Transverse colon (tissue), 4 donors: Measurements from ENCODE around the gene HAPSTR1. TPM values are rescaled to one million over a fixed set of nuclear protein-coding genes. Genes with fewer than 3 reads are reported as not detected.

Experiments
- DNase-seq: peaks from one replicate; pipeline ENCODE4 v3.0.0-alpha.2; 2019
- H3K27ac ChIP-seq, 4 donors: fragments of 200-600 bp; sonication (generic); 2 replicates each; pipeline ENCODE4 v1.5.1; 2016 to 2018; ENCODE audit warnings: inconsistent platforms in 4 of 4
- H3K27me3 ChIP-seq: fragments of 200-600 bp; sonication (generic); 2 replicates; pipeline ENCODE4 v1.5.1; 2017; ENCODE audit warnings: inconsistent platforms
- H3K36me3 ChIP-seq, 4 donors: fragments of 200-600 bp; sonication (generic); 2 replicates each; pipeline ENCODE4 v1.5.1; 2017 to 2019; ENCODE audit warnings: inconsistent platforms in 4 of 4
- H3K4me1 ChIP-seq, 4 donors: fragments of 200-600 bp; sonication (generic); 2 replicates each; pipeline ENCODE4 v1.5.1; 2017 to 2020; ENCODE audit warnings: inconsistent platforms in 4 of 4
- H3K4me3 ChIP-seq, 4 donors: fragments of 200-600 bp; sonication (generic); 1 replicate in 1 of 4; 2 replicates in 3 of 4; pipeline versions ENCODE4 v1.5.1 to v1.6.1; 2017 to 2019; ENCODE audit warnings: inconsistent platforms in 4 of 4
- H3K9me3 ChIP-seq, 2 donors: fragments of 200-600 bp; sonication (generic); 2 replicates each; pipeline ENCODE4 v1.5.1; 2017 to 2019; ENCODE audit warnings: inconsistent platforms in 2 of 2
- EP300 ChIP-seq: sonication (generic); formaldehyde crosslinking; IDR thresholded peaks from one replicate; pipeline ENCODE4 v1.6.1; 2017; ENCODE audit warnings: antibody characterized with exemption, low read depth
- POLR2A ChIP-seq: fragments of 450-650 bp; IDR thresholded peaks from one replicate; pipeline ENCODE4 v1.6.1; 2016; ENCODE audit warnings: antibody characterized with exemption, mild to moderate bottlenecking, moderate library complexity
- POLR2AphosphoS5 ChIP-seq, 3 donors: sonication (generic); formaldehyde crosslinking; IDR thresholded peaks; one replicate each; pipeline ENCODE4 v1.6.1; 2016; ENCODE audit warnings: antibody characterized with exemption in 3 of 3
- WGBS, 2 donors: methylation state at CpG; one replicate each; pipeline ENCODE4 v1.1.5; 2018; ENCODE audit warnings: low coverage in 1 of 2; 5-methylcytosine and 5-hydroxymethylcytosine counted together
- in situ Hi-C, 4 donors: fragments of 200-750 bp; cut with MboI; loops; one replicate each; pipeline versions ENCODE4 v1.15.0 to v1.15.1; 2017; ENCODE audit warnings: low sequenced_read_pairs in 3 of 4, low pct_ligation_motif_present in 1 of 4, low pct_unique_long_range_greater_than_20kb in 1 of 4
- intact Hi-C: fragments of 100-400 bp; cut with DNase I; formaldehyde crosslinking; loops from one replicate; pipeline ENCODE4 v1.15.1; 2023; ENCODE audit warnings: low total_unique reads
- total RNA-seq, 4 donors: library from RNA; depleted of rRNA; stranded (reverse); fragments of >200 nt; gene quantifications; one replicate each; pipeline ENCODE4 v1.1.0, GENCODE V29; 2016
- TF ChIP-seq, protein P1 (sequence below), 5 experiments: fragments of 200-600 bp in 3 of 5; fragments of 450-650 bp in 2 of 5; sonication (generic) in 3 of 5; IDR thresholded peaks; 1 replicate in 2 of 5; 2 replicates in 3 of 5; pipeline ENCODE4 v1.5.1; 2016 to 2017; ENCODE audit warnings: antibody characterized with exemption in 5 of 5, inconsistent platforms in 3 of 5, mild to moderate bottlenecking in 2 of 5, moderate library complexity in 1 of 5

HAPSTR1 gene
- total RNA-seq, 4 donors from 2014 or later: 41.4 to 68.5 (median 58.4) TPM

GRCh38 chr16:9109255-9109654 lies 17.8 kb downstream of the HAPSTR1 start:
- TF ChIP-seq EP300: no peak
- intact Hi-C loops: no loop called here
- no peak for DNase-seq
- H3K4me3 ChIP-seq: no peak overlapping the region
- in situ Hi-C loops: no loop called here
- peaks cover 0 to 29% (median 3%) of the 10 kb centered on the region in 4 donors for H3K36me3 ChIP-seq
- peaks cover 21 to 98% (median 60%) of the 10 kb centered on the region in 4 donors for H3K4me1 ChIP-seq
- H3K27ac ChIP-seq: no peak overlapping the region
- H3K27me3 ChIP-seq: no peaks in the 10 kb centered on the region
- WGBS, 2 donors: 81% methylated on average over 4 of the region's 4 CpGs; no CpG with 5 or more reads in 1 of the 2 donors
- H3K9me3 ChIP-seq: no peaks in the 10 kb centered on the region

DNA sequence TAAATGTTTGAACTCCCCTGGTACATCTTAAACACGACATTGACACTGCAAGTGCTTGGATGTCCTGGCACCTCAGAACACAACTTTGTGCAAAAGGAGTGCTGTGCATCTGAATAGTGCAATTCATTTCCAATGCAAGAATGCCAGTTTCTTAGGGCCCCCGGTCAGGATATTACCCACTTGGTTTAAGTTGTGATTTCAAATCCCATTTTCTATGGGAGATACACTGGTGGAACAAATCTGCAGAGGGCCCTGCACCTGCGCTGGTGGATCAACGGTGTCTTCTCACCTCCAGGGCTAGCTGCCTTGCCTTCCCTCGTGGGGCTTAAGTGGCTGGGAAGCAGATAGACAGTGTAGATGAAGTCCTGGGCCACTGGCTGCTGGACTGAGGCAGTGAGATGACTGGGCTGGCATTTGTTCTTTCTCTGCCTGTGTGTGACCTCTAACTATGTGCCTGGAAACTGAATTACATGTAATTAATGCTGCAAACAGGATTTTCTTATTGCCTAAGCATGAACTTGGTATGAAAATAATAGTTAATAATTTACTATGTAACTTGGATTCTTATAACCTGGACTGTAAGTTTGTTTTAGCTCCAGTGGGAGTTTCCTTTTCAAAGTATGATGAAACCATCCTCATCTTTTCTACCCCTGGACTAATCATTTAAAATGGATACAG lies 20.9 kb downstream of the HAPSTR1 start:
- H3K4me3 ChIP-seq: no peak overlapping the region
- in situ Hi-C loops (no loop called here), intact Hi-C loops (no loop called here)
- TF ChIP-seq POLR2A (no peak), EP300 (no peak), POLR2AphosphoS5 (IDR thresholded peaks at IDR 0.05) (no peak)
- TF ChIP-seq, protein P1, sequence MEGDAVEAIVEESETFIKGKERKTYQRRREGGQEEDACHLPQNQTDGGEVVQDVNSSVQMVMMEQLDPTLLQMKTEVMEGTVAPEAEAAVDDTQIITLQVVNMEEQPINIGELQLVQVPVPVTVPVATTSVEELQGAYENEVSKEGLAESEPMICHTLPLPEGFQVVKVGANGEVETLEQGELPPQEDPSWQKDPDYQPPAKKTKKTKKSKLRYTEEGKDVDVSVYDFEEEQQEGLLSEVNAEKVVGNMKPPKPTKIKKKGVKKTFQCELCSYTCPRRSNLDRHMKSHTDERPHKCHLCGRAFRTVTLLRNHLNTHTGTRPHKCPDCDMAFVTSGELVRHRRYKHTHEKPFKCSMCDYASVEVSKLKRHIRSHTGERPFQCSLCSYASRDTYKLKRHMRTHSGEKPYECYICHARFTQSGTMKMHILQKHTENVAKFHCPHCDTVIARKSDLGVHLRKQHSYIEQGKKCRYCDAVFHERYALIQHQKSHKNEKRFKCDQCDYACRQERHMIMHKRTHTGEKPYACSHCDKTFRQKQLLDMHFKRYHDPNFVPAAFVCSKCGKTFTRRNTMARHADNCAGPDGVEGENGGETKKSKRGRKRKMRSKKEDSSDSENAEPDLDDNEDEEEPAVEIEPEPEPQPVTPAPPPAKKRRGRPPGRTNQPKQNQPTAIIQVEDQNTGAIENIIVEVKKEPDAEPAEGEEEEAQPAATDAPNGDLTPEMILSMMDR (IDR thresholded peaks at IDR 0.05): no peak
- H3K27me3 ChIP-seq: no peaks in the 10 kb centered on the region
- 48 to 50% methylated on average over 1 to 5 of the region's 5 CpGs for WGBS, 2 donors
- no peak for DNase-seq
- H3K27ac ChIP-seq: no peak overlapping the region
- H3K9me3 ChIP-seq: no peaks in the 10 kb centered on the region
- H3K4me1 ChIP-seq: peaks cover 17 to 69% (median 48%) of the 10 kb centered on the region in 4 donors
- peaks cover 0 to 7% (median 3%) of the 10 kb centered on the region in 4 donors for H3K36me3 ChIP-seq

DNA sequence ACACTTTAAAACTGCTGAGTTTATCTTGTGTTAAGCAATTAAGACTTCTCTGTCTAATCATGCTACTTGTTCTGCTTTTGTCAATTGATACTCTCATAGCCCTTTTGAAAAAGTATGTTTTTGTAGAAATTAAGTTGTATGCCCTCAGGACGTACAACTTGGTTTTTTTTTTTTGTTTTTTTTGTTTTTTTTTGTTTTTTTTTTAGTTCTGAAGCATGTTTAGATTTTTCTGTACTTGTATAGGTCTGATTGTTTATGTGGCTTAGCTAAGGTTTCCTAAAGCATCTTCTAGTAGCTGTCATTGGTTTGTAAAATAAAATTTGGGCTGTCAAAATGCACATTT lies 21.4 kb downstream of the HAPSTR1 start:
- no peak overlapping the region for H3K4me3 ChIP-seq
- H3K27ac ChIP-seq: no peak overlapping the region
- DNase-seq: no peak
- WGBS, 2 donors: 54 to 68% methylated on average over 1 of the region's 1 CpG
- in situ Hi-C loops (no loop called here), intact Hi-C loops (no loop called here)
- TF ChIP-seq EP300 (no peak), POLR2A (no peak), POLR2AphosphoS5 (IDR thresholded peaks at IDR 0.05) (no peak)
- TF ChIP-seq, protein P1 (IDR thresholded peaks at IDR 0.05): no peak
- H3K27me3 ChIP-seq: no peaks in the 10 kb centered on the region
- no peaks in the 10 kb centered on the region for H3K9me3 ChIP-seq
- H3K36me3 ChIP-seq: peaks cover 0 to 12% (median 3%) of the 10 kb centered on the region in 4 donors
- H3K4me1 ChIP-seq: peaks cover 17 to 68% (median 48%) of the 10 kb centered on the region in 4 donors

DNA sequence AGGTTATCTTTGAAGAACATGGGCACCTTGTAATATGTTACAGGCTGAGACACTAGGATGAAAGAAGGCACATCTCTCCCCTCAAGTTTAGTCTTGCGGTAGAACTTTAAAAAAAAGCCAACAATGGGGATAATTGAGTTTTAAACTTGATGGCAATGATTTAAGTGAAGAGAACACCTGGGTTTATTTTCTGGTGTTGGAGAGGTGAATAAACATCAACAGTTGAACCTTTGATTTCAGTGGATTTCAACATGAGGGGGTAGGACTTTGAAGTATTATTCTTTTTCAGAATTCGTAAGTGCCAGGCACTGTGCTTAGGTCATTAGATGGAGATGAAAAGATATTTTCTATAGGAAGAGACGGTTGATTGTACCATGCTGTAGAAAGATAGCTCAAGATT lies 22.3 kb downstream of the HAPSTR1 start:
- H3K4me1 ChIP-seq: peaks cover 17 to 67% (median 44%) of the 10 kb centered on the region in 4 donors
- DNase-seq: no peak
- no peak for TF ChIP-seq POLR2AphosphoS5 (IDR thresholded peaks at IDR 0.05)
- TF ChIP-seq, protein P1 (IDR thresholded peaks at IDR 0.05): no peak
- TF ChIP-seq EP300: no peak
- no peak for TF ChIP-seq POLR2A
- WGBS, 2 donors: 85 to 93% methylated on average over 3 of the region's 3 CpGs
- H3K4me3 ChIP-seq: no peak overlapping the region
- in situ Hi-C loops: no loop called here
- peaks cover 0 to 13% (median under 1%) of the 10 kb centered on the region in 4 donors for H3K36me3 ChIP-seq
- no peaks in the 10 kb centered on the region for H3K9me3 ChIP-seq
- intact Hi-C loops: no loop called here
- H3K27me3 ChIP-seq: no peaks in the 10 kb centered on the region
- H3K27ac ChIP-seq: no peak overlapping the region
